Activated CD8-positive, alpha-beta T cell treated with anti-CD3 and anti-CD28 coated beads for 36 hours (primary cell): ENCODE measurements around the gene RAB43. TPM values are rescaled to one million over a fixed set of nuclear protein-coding genes. Genes with fewer than 3 reads are reported as not detected.

Experiments used
- ATAC-seq: fragments of 200-7000 bp; cut with Tn5 transposase; one replicate; pipeline ENCODE4 v1.10.0; 2021; ENCODE audit warnings: mild to moderate bottlenecking, moderate library complexity
- CTCF ChIA-PET: fragments of 350-600 bp; sonication (Branson Sonifier 250); formaldehyde crosslinking; loops from one replicate; lab custom pipeline; 2021; ENCODE audit warnings: antibody characterized with exemption; lab: Charles Lee
- POLR2A ChIA-PET: fragments of 350-600 bp; sonication (Branson Sonifier 250); formaldehyde crosslinking; loops from one replicate; lab custom pipeline; 2021; ENCODE audit warnings: antibody characterized with exemption; lab: Charles Lee
- DNase-seq: peaks from one replicate; pipeline ENCODE4 v3.0.0-alpha.2; 2020
- H3K27ac Mint-ChIP-seq: one replicate; pipeline ENCODE4 v1.8.0; 2021; ENCODE audit warnings: mild to moderate bottlenecking, mixed read lengths
- H3K27me3 Mint-ChIP-seq: one replicate; pipeline ENCODE4 v1.8.0; 2021; ENCODE audit warnings: mixed read lengths
- H3K36me3 Mint-ChIP-seq: one replicate; pipeline ENCODE4 v1.8.0; 2021; ENCODE audit warnings: low read depth, mixed read lengths
- H3K4me1 Mint-ChIP-seq: one replicate; pipeline ENCODE4 v1.8.0; 2021; ENCODE audit warnings: low read depth, mixed read lengths
- H3K4me3 Mint-ChIP-seq: one replicate; pipeline ENCODE4 v1.8.0; 2021; ENCODE audit warnings: mild to moderate bottlenecking, moderate library complexity, mixed read lengths
- H3K9me3 Mint-ChIP-seq: one replicate; pipeline ENCODE4 v1.8.0; 2021; ENCODE audit warnings: mixed read lengths
- intact Hi-C: fragments of 100-400 bp; cut with micrococcal nuclease; formaldehyde crosslinking; loops from one replicate; pipeline ENCODE4 v1.10.0; 2022
- total RNA-seq, 2 experiments: library from RNA; stranded (reverse); gene quantifications; one replicate each; pipeline ENCODE4 v1.2.3, GENCODE V29; 2021
- TF ChIP-seq, protein P1 (sequence below): fragments of 200-600 bp; IDR thresholded peaks from one replicate; pipeline ENCODE4 v1.8.0; 2022; ENCODE audit warnings: antibody characterized with exemption, mild to moderate bottlenecking

Gene RAB43
- total RNA-seq, 2 experiments from 2014 or later: 41.6 to 44.1 TPM

DNA sequence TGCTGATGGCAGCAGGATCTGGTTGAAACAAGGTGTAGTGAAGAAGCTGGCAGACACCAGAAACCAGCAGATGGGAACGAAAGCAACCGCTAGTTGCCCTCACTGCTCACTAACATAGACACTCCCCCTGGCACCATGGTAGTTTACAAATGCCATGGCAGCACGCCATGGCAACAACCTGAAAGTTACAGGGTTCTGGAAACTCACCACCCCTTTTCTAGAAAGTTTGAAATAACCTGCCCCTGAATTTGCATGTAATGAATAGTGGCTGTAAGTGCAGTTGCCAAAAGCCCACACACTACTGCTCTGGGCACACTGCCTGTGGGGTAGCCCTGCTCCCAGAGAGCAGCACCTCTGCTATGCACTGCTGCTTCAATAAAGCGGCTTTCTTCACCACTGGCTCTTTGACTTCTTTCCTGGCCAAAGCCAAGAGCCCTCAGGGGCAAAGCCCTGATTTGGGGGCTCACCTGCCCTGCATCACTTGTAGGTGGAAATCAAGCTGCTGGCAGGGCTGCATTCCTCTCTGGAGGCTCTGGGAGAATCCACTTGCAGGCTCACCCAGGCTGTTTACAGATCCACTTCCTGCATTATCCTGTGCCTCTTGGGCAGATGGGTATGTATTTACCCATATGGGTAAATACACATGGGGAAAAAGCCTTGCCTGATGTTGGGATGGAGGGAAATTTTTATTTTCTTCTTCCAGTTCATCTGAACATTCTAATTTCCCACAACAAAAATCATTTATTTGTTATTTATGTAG, 63.0 kb downstream of the RAB43 start:
- TF ChIP-seq, protein P1, sequence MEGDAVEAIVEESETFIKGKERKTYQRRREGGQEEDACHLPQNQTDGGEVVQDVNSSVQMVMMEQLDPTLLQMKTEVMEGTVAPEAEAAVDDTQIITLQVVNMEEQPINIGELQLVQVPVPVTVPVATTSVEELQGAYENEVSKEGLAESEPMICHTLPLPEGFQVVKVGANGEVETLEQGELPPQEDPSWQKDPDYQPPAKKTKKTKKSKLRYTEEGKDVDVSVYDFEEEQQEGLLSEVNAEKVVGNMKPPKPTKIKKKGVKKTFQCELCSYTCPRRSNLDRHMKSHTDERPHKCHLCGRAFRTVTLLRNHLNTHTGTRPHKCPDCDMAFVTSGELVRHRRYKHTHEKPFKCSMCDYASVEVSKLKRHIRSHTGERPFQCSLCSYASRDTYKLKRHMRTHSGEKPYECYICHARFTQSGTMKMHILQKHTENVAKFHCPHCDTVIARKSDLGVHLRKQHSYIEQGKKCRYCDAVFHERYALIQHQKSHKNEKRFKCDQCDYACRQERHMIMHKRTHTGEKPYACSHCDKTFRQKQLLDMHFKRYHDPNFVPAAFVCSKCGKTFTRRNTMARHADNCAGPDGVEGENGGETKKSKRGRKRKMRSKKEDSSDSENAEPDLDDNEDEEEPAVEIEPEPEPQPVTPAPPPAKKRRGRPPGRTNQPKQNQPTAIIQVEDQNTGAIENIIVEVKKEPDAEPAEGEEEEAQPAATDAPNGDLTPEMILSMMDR: no peak
- ATAC-seq (peak; percentile 43), DNase-seq (peak; percentile 36)
- no peaks in the 10 kb centered on the region for H3K36me3 Mint-ChIP-seq
- no peak overlapping the region for H3K4me3 Mint-ChIP-seq
- H3K9me3 Mint-ChIP-seq: no peaks in the 10 kb centered on the region
- H3K4me1 Mint-ChIP-seq: peaks cover 4% of the 10 kb centered on the region
- CTCF ChIA-PET: interaction anchor here (1.0 kb wide), 1 partner anchor 88 kb away, joined by 3 read pairs; no protein-coding TSS in a partner anchor
- no peaks in the 10 kb centered on the region for H3K27me3 Mint-ChIP-seq
- no peak overlapping the region for H3K27ac Mint-ChIP-seq
- POLR2A ChIA-PET: interaction anchor here (1.2 kb wide), 1 partner anchor 125 kb away, joined by 3 read pairs; the partner anchor contains the start of gene CNBP
- intact Hi-C loops: loop anchor here (10.0 kb wide), 1 partner anchor 56 kb away; no protein-coding TSS in a partner anchor

DNA sequence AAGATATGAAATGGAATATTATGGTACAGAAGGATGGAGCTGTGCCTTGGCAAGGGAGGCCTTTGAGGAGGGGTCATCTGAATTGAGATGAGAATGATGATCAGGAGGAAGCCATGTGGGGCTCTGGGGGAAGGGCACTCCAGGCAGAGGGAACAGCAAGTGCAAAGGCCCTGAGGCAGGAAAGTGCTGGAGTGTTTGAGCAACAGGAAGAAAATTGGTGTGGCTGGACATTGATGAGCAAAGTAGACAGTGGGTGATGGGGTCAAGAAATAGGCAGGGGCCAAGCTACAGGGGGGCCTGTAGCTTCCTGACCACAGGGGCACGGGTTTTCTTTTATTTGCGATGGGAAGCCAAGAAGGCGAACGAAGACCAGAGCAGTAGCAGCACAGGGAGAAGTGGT, 64.4 kb downstream of the RAB43 start:
- no peak overlapping the region for H3K27ac Mint-ChIP-seq
- peaks cover 9% of the 10 kb centered on the region for H3K4me1 Mint-ChIP-seq
- DNase-seq: no peak
- no peak overlapping the region for H3K4me3 Mint-ChIP-seq
- H3K9me3 Mint-ChIP-seq: no peaks in the 10 kb centered on the region
- H3K36me3 Mint-ChIP-seq: no peaks in the 10 kb centered on the region
- TF ChIP-seq, protein P1: no peak
- ChIA-PET POLR2A (interaction anchor here (1.2 kb wide), 1 partner anchor 126 kb away, joined by 3 read pairs; the partner anchor contains the start of gene CNBP), CTCF (interaction anchor here (2.1 kb wide), 1 partner anchor 11 kb away, joined by 6 read pairs; no protein-coding TSS in a partner anchor)
- H3K27me3 Mint-ChIP-seq: no peaks in the 10 kb centered on the region
- no peak for ATAC-seq
- intact Hi-C loops: loop anchor here (10.0 kb wide), 1 partner anchor 58 kb away; no protein-coding TSS in a partner anchor

DNA sequence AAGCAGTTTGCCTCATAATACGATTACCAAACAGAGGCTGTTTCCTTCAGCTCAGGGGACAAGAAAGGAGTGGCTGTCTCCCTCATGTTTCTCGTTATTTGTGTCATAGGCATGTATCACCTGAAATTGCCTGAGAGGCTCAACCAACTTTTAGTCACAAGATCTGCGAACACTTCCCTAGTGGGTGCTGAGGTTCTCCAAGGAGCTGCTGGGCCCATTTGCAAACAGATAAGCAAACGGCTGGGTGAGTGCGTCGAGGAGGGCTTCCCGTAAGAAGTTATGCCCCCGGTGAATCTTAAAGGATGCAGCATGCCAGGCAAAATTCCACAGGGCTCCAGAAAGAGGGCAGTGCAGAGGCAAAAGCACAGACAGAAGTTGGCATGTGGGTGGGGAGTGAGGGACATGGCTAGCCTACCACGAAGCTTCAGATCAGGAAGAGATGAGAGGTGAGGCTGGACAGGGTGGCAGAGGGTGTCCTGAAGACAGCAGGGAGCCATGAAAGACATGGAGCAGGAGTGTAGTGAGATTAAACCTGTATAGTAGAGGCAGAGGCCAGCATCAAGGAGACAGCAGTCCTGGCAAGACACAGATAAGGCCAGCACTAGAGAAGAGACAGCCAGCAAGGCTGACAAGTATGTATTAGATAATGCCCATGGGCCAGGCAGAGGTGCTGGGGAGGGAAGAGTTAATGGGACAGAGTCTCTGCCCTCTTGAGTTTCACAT, 65.0 kb downstream of the RAB43 start:
- TF ChIP-seq, protein P1: no peak
- no peak for ATAC-seq
- POLR2A ChIA-PET: no interaction called here
- Mint-ChIP-seq H3K27me3 (no peaks in the 10 kb centered on the region), H3K4me3 (no peak overlapping the region), H3K27ac (no peak overlapping the region), H3K4me1 (peaks cover 9% of the 10 kb centered on the region), H3K9me3 (no peaks in the 10 kb centered on the region), H3K36me3 (no peaks in the 10 kb centered on the region)
- CTCF ChIA-PET: interaction anchor here (1.0 to 2.1 kb wide), 2 partner anchors 10 to 106 kb away, joined by 3 to 6 read pairs; no protein-coding TSS in a partner anchor
- intact Hi-C loops: loop anchor here (10.0 kb wide), 1 partner anchor 58 kb away; no protein-coding TSS in a partner anchor
- no peak for DNase-seq

DNA sequence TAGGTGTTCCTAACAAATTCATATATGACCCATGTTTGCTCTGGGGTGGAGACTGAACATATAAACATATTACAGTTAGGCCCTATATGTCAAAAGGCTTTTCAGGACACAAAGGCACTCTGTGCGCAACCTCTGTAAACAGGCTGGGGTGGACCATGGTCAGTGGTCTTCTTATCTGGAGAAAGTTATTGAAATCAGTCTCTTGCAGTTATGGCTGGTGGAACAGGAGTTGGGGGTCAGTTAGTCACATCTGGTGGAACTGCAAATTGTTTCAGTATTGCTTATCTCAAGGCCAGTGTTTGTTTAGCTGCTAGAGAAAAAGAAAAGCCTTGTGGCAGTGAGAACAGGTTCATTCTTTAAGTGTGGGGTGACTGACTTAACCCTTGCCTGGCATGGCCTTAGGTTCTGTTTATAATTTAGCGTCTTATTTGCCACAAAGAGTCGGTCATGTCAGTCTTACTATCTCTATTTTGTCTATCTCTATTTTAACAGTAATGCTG, 66.9 kb downstream of the RAB43 start:
- no peak for DNase-seq
- intact Hi-C loops: loop anchor here (10.0 kb wide), 1 partner anchor 60 kb away; no protein-coding TSS in a partner anchor
- CTCF ChIA-PET: interaction anchor here (1.0 to 6.0 kb wide), 13 partner anchors 15 to 192 kb away, joined by 3 to 103 read pairs (median 12); no protein-coding TSS in a partner anchor
- no peaks in the 10 kb centered on the region for H3K27me3 Mint-ChIP-seq
- POLR2A ChIA-PET: interaction anchor here (0.6 to 5.9 kb wide), 3 partner anchors 14 to 137 kb away, joined by 3 to 40 read pairs (median 4); partner anchors contain the start of gene RAB43
- TF ChIP-seq, protein P1: no peak
- no peaks in the 10 kb centered on the region for H3K36me3 Mint-ChIP-seq
- H3K4me3 Mint-ChIP-seq: no peak overlapping the region
- no peak for ATAC-seq
- H3K4me1 Mint-ChIP-seq: peaks cover 9% of the 10 kb centered on the region
- H3K27ac Mint-ChIP-seq: peak overlapping the region; percentile 49
- no peaks in the 10 kb centered on the region for H3K9me3 Mint-ChIP-seq
